Measurements from ENCODE around the gene APLP1.
"Not testable (repeated sequence)": the region's sequence is repeated elsewhere in the genome, so short reads cannot be mapped to it uniquely, and the experiment has no call there.

Gene APLP1

DNA sequence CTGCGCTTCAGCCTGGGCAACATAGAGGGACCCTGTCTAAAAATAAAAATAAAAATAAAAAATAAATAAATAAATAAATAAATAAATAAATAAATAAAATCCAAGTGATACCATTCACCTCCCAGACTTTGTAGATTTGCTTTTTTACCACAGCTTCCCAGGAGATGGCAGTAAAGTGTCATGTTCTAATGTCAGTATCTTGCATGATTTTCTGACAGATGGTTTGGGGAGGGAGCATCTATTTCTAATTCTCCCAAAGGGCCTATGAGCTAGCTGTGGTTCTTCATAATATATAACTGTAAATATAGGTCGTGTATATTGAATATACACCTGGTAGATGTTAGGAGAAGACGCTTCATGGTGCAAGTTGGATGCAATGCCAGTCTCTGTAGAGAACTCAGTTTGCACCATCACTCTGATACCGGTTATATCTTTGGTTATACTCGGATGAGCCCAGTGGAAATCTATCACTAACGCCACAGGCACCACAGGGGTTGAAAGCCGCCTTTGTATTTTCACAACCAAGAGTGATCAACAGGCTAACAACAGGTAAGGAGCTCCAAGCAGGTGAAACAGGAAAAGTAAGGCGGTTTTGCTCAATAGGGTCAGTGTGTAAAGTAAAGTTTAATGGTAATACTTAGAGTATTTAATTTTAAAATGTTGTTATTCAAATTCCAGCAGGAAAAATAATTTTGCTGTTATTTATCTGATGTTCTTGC is 13.9 kb downstream of the APLP1 start:
- DNase-seq (ENCODE audit: low read depth), result no peak

DNA sequence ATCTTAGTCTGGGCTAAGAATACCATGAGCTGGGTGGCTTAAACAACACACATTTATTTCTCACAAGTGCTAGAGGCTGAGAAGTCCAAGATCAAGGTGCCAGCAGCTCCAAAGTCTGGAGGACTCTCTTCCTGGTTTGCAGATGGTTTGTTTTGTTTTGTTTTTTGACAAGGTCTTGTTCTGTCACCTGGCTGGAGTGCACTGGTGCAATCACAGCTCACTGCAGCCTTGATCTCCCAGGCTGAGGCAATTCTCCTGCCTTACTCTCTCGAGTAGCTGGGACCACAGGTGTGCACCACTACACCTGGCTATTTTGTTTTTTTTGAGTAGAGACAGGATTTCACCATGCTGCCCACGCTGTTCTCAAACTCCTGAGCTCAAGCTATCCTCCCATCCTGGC is 15.5 kb downstream of the APLP1 start:
- DNase-seq (ENCODE audit: low read depth), result no peak

DNA sequence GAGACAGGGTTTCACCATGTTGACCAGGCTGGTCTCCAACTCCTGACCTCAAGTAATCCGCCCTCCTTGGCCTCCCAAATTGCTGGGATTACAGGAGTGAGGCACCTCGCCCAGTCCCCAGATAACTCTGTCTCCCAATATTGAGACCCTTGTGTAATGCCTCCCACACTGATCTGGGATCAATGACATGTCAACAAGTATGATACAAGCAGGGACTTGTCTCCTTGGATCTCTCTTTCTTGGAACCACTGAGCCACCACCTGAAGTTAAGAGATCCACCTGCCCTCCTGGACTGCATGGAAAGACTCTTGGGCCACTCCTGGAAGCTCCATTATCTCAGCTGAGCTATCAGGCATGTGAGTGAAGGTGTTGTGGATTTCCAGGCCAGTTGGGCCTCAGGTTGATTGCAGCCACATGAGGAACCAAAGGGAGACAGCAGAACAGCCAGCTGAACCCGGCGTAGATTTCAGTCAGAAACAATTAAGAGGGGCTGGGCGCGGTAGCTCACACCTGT is 16.9 kb downstream of the APLP1 start:
- no peak for DNase-seq (ENCODE audit: low read depth)

DNA sequence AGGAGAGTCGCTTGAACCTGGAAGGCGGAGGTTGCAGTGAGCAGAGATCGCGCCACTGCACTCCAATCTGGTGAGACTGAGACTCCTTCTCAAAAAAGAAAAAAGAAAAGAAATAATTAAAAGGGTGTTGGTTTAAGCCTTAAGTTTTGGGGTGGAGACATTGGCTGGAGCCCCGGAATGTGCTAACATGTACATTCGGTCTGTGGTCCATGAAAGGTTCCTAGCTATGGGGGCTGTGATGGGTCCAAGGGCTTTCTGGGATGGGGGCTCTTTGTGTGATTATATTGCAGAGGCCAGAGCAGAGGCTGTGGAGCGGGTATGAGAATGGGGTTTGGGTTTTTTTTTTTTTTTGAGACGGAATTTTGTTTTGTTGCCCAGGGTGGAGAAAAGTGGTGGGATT is 17.5 kb downstream of the APLP1 start:
- no peak for DNase-seq (ENCODE audit: low read depth)

DNA sequence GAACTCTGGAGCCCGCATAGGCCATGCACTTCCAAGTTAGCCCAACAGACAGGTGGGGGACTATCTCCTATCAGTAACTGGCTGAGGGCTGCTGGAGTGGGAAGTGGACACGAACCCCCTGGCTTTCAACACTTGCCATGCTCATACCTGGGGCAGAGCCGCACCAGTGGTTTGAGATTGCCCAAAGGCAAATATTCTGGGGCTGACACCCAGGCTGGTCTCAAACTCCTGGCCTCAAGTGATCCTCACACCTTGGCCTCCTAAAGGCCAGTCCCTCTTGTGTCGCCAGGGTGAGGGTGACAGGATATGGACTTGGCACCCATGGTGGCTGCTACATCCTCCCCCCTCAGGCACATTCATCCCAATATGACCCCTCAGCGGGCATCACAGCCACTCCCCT is 18.8 kb downstream of the APLP1 start:
- DNase-seq (ENCODE audit: low read depth), result no peak

DNA sequence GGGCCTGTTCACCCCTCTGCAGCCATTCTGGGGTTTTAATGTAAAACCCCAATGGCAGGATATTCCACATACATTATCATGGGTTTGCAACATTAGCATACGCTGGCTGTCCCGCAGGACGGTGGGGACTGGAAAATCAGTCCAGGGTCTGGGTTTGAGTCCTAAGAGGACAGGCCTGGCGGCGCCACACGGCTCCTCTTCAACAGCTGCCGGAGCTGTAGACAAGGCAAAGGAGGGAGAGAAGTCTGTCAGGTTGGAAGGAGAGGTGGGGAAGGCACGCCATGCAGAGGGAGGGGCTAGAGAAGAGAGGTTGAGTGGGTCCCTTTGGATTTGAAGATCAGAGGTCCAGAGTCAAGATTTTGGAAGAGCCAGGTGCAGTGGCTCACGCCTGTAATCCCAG is 20.0 kb downstream of the APLP1 start:
- DNase-seq (ENCODE audit: low read depth), result no peak

DNA sequence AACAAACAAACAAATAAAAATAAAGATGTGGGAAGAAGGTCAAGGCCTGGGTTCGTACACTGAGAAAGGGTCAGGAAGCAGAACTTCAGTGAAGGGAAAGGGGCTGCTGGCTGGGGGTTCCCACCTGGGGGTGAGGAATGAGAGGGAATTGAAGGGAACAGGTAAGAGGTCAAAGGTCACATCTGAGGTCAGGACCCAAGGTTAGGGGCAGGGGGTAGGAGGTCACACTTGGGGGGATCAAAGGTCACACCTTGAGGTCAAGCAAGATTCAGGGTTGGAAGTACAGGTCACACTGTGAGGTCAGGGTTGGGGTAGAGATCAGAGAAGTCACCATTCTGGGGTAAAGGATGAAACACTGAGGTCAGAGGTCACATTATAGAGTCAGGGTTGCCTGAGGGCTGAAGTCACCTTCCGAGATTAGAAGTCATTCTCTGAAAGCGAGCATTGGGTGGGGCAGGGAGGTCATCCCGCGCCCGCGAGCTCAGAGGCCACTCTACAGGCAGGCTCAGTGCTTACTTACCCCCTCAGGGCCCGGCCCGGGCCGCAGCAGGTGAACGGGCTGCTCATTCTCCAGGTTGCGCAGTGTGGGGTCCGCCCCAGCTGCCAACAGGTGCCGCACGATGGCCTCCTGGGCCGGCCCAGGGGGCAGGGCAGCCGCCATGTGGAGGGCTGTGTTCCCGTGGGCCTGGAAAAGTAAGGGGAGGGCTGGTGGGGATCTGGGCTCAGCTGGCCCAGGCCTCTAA is 21.2 kb downstream of the APLP1 start:
- DNase-seq (ENCODE audit: low read depth), result no peak

DNA sequence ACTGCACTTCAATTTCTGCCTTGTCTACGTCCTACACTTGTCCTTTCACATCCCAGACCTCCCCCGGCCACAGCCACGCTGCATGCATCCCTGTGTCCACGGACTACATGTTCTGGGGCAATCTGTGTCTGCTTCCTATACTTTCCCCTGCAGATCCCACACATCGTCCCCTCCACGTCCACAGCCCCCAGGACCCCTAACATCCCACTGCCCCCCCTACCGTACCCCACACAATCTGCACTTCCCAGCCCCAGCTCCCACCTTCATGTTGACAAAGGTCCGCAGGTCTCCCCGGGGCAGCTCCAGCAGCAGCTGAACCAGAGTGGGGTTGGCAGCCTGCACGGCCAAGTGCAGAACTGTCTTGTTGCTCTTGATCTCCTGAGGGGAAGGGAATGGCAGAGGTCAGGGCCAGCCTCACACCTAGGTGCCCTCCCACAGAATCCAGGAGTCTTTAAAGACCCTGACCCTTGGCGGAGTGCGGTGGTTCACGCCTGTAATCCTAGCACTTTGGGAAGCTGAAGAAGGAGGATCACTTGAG is 21.8 kb downstream of the APLP1 start:
- no peak for DNase-seq (ENCODE audit: low read depth)

DNA sequence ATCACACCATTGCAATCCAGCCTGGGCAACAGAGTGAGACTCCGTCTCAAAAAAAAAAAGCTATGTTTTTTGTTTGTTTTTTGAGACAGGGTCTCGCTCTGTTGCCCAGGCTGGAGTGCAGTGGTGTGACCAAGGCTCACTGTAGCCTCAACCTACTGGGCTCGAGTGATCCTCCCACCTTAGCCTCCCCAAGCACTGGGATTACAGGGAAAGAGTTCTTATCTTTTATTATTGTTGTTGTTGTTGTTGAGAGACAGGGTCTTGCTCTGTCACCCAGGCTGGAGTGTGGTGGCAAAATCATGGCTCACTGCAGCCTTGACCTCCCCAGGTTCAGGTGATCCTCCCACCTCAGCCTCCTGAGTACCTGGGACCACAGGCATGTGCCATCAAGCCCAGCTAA is 23.4 kb downstream of the APLP1 start:
- not testable (repeated sequence) for DNase-seq (ENCODE audit: low read depth)

DNA sequence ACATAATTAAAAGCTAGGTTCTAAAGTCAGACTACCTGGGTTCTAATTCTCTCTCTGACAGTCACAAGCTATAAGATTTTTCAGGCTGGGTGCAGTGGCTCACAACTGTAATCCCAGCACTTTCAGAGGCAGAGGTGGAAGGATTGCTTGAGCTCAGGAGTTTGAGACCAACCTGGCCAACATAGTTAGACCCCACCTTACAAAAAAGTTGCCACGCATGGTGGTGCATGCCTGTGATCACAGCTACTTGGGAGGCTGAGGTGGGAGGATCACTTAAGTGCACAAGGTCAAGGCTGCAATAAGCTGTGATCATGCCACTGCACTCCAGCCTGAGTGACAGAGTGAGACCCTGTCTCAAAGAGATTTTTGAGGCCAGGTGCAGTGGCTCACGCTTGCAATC is 26.0 kb downstream of the APLP1 start:
- no peak for DNase-seq (ENCODE audit: low read depth)

DNA sequence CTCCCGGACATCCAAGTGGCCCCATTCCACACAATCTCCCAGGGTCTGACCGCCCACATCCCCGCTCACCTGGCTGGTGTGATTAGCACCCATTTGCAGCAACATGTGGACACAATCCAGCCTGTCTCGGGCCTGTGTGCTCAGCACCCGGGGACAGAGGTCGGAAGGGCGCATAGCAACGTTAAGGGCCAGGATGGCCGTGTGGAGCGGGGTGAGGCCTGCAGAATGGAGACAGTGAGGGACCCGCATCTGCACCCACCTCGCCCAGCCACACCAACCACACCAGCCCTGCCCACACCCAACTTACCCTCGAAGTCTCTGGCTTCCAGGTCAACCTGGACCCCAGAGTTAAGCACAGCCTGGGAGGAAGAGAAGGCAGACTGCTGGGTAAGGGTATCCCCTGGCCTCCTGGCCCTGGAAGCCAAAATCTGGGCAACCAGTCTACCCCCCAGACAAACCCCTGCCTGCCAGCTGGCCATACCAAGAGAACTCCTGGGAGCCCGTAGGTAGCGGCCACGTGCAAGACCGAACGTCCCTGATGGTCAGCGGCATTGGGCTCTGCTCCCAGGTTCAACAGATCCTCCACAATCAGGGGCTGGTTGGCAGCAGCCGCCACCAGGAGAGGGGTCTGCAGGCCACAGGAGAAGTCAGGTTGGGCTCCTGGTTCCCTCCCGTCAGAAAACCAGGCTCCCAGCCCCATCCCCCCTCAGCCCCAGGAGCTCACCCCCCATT is 27.7 kb downstream of the APLP1 start:
- DNase-seq (ENCODE audit: low read depth), result no peak

DNA sequence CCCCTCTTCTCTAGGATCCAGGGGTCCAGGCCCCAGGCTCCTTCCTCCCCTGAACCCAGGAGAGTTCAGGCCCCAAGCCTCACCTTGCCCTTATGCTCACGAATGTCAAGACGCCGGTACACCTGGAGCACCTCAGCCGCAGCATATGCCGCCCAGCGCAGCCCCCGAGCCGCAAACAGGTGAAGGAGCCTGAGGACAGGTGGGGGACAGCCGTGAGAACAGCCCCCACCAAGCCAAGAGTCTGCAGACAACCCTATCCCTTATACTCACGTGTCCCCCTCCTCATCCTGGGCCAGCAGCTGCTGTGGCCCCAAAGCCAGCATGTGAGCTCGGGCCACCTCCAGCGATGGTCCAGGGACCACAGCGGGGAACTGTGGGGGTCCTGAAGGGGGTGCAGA is 28.3 kb downstream of the APLP1 start:
- DNase-seq (ENCODE audit: low read depth), result no peak

DNA sequence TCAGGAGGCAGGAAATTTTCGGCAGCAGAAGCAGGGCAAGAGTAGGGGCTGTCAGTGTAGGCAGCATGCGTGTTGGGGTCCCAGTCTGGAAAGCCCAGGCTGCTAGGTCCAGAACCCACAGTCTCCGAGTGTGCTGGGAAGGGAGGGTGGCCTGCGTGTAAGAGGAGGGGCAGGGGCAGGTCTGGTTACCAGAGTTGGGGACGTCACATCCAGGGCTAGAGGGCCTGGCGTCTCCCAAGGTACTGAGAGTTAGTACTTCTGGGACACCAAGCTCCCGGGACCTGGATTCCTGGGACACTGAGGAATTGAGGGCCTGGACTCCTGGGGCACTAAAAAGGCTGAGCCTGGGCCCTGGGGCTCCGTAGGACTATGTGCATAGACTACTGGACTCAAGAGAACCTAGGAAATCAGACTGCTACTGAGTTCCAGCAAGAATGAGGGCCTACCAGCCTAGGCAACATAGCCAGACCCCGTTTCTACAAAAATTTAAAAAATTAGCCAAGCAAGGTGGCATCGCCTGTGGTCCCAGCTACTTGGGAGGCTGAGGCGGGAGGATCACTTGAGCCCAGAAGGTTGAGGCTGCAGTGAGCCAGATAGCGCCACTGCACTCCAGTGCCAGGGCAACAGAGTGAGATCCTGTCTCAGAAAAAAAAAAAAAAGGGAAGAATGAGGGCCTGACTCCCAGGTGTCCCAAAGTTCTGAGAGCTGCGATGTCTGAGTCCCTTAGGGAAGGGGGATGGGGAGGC is 29.5 kb downstream of the APLP1 start:
- DNase-seq (ENCODE audit: low read depth), result no peak

DNA sequence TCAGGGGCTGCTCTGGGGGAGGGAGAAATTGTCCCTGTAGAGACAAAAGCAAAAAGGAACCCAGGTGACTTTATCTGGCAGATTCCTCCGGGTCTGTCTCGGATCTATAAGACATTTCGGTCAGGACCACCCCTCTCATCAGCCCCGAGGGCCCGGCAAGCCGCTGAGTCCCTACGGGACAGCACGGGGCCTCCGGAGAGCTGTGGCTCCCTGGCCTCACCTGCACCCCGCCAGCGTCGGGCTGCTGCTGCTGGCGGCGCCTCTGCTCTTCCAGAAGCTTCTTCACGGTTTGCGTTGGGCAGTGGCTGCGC is 30.1 kb downstream of the APLP1 start:
- DNase-seq (ENCODE audit: low read depth), result no peak

DNA sequence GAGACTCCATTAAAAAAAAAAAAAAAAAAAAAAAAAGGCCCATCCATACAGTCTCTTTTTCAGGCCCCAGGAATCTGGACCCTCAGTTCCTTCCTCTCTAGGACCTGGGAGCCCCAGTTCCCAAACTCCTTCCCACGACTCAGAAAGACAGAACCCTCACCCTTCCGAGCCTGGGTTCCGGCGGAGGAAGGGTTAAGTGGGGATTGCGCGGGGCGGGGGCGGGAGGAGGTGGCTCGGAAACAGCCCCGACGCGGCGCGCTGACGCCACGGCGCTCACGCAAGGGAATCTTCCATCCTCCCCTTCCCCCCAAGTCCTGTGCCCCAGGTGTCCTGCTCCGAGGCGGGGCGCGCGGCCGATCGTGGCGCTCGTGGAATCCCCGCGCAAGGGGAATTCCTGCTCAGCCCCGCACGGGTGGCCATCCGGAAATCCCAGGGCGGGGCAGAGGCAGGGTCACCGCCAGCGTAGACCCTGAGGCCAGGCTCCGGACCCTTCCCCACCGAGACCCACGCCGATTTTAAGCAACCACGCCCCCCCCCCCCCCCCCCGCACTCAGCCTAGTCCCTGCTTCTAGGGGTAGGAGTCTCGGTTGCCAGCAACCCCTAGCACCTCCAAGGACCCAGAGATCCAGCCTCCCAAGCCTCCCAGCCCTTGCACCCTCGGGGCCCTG is 31.3 kb downstream of the APLP1 start:
- peak; percentile 75 for DNase-seq (ENCODE audit: low read depth)

DNA sequence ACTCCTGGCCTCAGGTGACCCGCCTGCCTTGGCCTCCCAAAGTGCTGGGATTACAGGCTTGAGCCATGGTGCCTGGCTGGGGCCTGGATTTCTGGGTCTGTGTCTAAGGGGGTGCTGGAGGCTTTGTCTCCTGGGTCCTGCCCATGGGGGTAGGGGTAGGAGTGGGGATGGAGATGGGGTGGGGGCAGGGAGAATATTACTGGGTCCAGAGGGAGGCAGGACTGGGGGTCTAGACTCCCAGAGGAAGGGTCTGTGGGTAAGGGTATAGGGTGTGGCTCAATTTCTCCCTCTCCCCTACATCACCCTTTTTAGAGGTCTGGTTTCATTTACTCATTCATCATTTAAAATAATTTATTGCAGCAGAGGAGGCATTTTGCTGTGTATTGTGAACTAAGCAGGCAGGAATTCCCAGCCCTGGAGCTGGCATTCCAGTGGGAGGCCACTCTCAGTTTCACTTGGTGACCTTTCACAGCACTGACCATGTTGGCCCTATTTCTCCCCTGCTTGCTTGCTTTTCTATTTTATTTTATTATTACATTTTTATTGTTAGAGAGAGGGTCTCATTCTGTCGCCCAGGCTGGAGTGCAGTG is 32.8 kb downstream of the APLP1 start:
- no peak for DNase-seq (ENCODE audit: low read depth)

DNA sequence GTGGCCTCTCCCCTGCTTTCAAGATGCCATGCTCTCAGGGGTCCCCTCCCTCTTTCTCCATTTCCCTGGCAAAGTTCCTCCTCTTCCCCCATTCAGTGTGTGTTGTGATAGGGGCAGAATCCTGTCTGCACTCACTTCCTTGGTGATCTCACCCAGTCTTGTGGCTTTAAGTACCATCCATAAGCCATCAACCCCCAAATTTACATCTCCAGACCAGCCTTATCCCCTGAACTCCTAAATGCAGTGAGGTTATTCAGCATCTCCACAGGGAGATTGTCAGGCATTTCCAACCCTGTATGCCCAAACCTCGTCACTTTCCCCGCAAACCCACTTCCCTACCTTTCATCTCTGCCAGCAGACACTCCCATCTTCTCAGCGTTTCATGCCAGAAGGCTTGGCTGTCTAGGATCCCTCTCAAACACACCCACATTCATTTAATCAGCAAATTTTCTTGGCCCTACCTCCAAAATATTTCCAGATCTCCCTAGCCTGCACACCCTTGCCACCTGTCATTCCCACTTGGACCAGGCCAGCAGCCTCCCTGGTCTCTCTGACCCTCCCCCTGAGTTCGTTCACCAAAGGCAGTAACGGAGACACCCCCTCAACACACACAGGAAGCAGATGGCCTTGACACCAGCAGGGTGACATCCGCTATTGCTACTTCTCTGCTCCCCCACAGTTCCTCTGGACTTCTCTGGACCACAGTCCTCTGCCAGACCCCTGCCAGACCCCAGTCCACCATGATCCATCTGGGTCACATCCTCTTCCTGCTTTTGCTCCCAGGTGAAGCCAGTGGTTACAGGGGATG is 33.7 kb downstream of the APLP1 start, which contains the start of gene HCST:
HCST (plus strand) TSS at position 676 of the 808 bp plus-strand sequence; CDS start at position 741, 65 bp downstream.
- no peak for DNase-seq (ENCODE audit: low read depth)

DNA sequence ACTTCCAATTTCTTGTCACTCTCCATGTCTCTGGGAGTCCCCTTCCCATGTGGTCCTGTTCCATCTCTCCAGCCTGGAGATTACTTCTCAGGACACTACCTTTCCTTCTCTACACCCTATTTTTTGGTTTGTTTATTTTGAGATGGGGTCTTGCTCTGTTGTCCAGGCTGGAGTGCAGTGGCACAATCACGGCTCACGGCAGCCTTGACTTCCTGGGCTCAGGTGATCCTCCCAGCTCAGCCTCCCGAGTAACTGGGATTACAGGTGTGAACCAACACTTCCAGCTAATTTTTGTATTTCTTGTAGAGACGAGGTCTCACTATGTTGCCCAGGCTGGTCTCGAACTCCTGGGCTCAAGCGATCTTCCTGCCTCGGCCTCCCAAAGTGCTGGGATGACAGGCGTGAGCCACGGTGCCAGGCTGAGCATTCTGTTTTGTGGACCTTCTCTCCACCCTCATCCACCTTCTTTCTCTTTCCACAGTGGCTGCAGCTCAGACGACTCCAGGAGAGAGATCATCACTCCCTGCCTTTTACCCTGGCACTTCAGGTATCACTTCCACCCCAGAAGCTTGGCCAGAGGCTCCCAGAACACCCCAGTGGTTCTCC is 34.6 kb downstream of the APLP1 start:
- no peak for DNase-seq (ENCODE audit: low read depth)

DNA sequence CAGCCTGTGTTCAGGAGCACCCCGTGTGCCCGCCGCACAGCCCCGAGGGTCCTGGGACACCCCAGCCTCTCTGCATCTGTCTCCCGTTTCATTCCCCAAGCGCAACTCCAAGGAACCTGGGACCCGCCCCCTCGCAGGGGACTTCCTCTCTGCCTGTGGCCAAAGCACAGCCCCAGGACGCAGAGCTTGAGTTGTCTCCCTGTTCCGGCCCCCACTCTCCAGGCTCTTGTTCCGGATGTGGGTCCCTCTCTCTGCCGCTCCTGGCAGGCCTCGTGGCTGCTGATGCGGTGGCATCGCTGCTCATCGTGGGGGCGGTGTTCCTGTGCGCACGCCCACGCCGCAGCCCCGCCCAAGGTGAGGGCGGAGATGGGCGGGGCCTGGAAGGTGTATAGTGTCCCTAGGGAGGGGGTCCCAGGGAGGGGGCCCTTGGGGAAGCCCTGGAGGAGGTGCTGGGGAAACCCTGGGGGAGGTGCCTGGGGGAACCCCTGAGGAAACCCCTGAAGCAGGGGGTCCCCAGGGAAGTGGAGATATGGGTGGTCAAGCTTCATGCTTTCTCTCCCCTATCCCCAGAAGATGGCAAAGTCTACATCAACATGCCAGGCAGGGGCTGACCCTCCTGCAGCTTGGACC is 35.3 kb downstream of the APLP1 start:
- peak; percentile 77 for DNase-seq (ENCODE audit: low read depth)
